Measurements from ENCODE around the gene SNPH.

The SNPH gene

DNA sequence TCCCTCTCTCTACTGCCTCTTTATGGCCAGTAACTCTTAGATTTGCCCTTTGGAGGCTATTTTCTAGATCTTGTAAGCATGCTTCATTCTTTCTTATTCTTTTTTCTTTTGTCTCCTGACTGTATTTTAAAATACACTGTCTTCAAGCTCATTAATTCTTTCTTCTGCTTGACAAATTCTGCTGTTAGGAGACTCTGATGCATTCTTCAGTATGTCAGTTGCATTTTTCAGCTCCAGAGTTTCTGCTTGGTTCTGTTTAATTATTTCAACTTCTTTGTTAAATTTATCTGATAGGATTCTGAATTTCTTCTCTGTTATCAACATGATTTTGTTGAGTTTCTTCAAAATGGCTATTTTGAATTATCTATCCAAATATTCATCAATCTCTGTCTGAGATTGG is 87.9 kb downstream of the SNPH start:
- CTCF ChIA-PET: no interaction called here
- POLR2A ChIA-PET: no interaction called here

DNA sequence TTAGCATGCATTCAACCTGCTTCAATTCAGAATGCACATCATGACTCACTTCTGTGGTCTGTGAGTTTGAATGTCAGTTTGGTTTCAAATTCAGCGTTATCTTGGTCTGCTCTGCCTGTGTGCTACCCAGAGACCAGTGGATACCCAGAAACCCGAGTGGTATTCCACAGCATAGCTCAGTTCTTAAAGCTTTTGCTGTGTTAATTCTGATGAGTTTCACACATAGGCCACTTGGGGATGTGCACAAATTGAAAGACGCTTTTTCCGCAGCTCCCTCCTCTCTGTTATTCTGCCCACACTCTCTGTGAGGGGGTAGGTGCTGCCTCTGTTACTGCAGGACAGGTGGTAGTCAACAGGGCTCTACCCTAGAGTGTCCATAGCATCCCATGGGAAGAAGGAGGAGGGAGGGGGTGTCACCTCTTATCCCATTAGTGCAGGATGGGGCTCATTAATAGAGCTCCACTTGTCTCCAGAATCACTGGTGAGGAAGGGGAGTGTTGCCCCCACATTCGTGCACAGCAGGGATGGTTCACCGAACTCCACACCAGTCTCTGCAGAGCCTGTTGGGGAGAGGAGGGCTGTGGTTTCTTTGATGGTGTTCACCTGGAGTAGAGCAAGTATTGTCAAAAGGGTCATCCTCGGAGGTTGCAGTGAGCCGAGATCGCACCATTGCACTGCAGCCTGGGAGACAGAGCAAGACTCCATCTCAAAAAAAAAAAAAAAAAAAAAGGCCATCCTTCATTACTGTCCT is 92.0 kb downstream of the SNPH start:
- no peak for DNase-seq (ENCODE audit: extremely low spot score)
- ChIA-PET POLR2A (no interaction called here), CTCF (no interaction called here)
- TF ChIP-seq FOXK2 (IDR thresholded peaks at IDR 0.05) (no peak), ELF4 (IDR thresholded peaks at IDR 0.05) (no peak)

More for the DNA sequence above, 87.9 kb downstream of the SNPH start:
- no peak for DNase-seq (ENCODE audit: extremely low spot score)
- no peak for TF ChIP-seq L3MBTL2 (conservative IDR thresholded peaks at IDR 0.05)
- TF ChIP-seq BHLHE40 (IDR thresholded peaks at IDR 0.05; ENCODE audit: borderline replicate concordance): no peak
- TF ChIP-seq SP1 (IDR thresholded peaks at IDR 0.05): no peak
- no peak for TF ChIP-seq ELF4 (IDR thresholded peaks at IDR 0.05)
- no peak for TF ChIP-seq CTBP1 (IDR thresholded peaks at IDR 0.05; ENCODE audit: borderline replicate concordance)
- TF ChIP-seq TARDBP (IDR thresholded peaks at IDR 0.05): no peak
- TF ChIP-seq SUZ12 (IDR thresholded peaks at IDR 0.05): no peak
- TF ChIP-seq FOXA1 (IDR thresholded peaks at IDR 0.05): no peak
- TF ChIP-seq LEF1 (IDR thresholded peaks at IDR 0.05; ENCODE audit: borderline replicate concordance): no peak
- TF ChIP-seq FOXM1 (IDR thresholded peaks at IDR 0.05; ENCODE audit: borderline replicate concordance): no peak
- TF ChIP-seq, protein P1, sequence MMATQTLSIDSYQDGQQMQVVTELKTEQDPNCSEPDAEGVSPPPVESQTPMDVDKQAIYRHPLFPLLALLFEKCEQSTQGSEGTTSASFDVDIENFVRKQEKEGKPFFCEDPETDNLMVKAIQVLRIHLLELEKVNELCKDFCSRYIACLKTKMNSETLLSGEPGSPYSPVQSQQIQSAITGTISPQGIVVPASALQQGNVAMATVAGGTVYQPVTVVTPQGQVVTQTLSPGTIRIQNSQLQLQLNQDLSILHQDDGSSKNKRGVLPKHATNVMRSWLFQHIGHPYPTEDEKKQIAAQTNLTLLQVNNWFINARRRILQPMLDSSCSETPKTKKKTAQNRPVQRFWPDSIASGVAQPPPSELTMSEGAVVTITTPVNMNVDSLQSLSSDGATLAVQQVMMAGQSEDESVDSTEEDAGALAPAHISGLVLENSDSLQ (IDR thresholded peaks at IDR 0.05): no peak
- TF ChIP-seq NFRKB (IDR thresholded peaks at IDR 0.05): no peak
